ENCODE data around the gene MCOLN2. TPM values are rescaled to one million over a fixed set of nuclear protein-coding genes. Genes with fewer than 3 reads are reported as not detected.

The MCOLN2 gene
- total RNA-seq, 2 experiments from 2014 or later: 9.7 TPM

GRCh38 chr1:84919461-84919970 is 77.4 kb downstream of the MCOLN2 start:
- Histone ChIP-seq H3K27me3 (ENCODE audit: control insufficient read depth in 1 of 2, insufficient read depth in 2 of 2, low read length in 2 of 2) (no peaks in the 10 kb centered on the region), H3K36me3 (ENCODE audit: insufficient read depth, low read length) (no peaks in the 10 kb centered on the region), H3K4me1 (ENCODE audit: insufficient read depth, low read length) (no peaks in the 10 kb centered on the region), H3K9me3 (ENCODE audit: control insufficient read depth in 1 of 2, insufficient read depth in 1 of 2, low read length in 2 of 2) (no peaks in the 10 kb centered on the region), H3K27ac (ENCODE audit: low read depth in 1 of 2, low read length in 2 of 2) (no peak overlapping the region), H3K4me3 (ENCODE audit: low read length) (no peak overlapping the region)
- ChIA-PET POLR2A (no interaction called here), CTCF (no interaction called here)
- H3K27me3 Mint-ChIP-seq: peaks cover 6% of the 10 kb centered on the region
- intact Hi-C loops (cut with DNase I, micrococcal nuclease): no loop called here
- no peaks in the 10 kb centered on the region for H3K4me1 Mint-ChIP-seq (ENCODE audit: low read depth)
- no peak for DNase-seq
- TF ChIP-seq, protein P1, sequence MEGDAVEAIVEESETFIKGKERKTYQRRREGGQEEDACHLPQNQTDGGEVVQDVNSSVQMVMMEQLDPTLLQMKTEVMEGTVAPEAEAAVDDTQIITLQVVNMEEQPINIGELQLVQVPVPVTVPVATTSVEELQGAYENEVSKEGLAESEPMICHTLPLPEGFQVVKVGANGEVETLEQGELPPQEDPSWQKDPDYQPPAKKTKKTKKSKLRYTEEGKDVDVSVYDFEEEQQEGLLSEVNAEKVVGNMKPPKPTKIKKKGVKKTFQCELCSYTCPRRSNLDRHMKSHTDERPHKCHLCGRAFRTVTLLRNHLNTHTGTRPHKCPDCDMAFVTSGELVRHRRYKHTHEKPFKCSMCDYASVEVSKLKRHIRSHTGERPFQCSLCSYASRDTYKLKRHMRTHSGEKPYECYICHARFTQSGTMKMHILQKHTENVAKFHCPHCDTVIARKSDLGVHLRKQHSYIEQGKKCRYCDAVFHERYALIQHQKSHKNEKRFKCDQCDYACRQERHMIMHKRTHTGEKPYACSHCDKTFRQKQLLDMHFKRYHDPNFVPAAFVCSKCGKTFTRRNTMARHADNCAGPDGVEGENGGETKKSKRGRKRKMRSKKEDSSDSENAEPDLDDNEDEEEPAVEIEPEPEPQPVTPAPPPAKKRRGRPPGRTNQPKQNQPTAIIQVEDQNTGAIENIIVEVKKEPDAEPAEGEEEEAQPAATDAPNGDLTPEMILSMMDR (IDR thresholded peaks at IDR 0.05): no peak
- H3K4me3 Mint-ChIP-seq: no peak overlapping the region
- no peak overlapping the region for H3K27ac Mint-ChIP-seq
- H3K36me3 Mint-ChIP-seq (ENCODE audit: low read depth): no peaks in the 10 kb centered on the region
- ATAC-seq (ENCODE audit: poor library complexity): no peak
- no peaks in the 10 kb centered on the region for H3K9me3 Mint-ChIP-seq

DNA sequence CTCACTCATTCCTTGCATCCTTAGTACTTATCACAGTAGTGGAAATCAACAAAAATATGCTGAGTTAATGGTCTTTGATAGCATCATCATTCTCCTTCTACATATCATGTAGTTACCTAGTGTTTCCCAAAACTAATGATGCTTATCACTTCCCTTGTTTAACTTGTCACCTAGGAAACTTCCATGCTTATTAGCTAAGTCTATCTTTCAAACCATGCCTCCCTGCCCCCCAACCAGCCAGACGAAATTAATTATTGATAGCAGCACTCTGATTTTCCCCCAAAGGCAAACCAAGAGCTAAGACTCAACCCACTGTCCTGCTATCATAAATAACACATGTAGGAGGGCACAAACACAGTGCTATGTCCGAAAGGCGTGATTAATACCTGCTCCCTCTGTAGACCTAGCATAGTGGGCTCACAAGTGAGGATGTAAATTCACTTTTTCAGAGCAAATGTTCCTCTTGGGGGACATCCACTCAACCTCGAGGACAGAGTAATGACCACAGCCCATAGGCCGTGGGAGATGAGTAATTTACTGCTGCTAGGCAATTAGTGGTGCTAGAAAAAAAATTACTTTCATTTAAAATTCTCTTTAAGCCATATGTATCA is 78.1 kb downstream of the MCOLN2 start:
- intact Hi-C loops (cut with DNase I, micrococcal nuclease): no loop called here
- no peaks in the 10 kb centered on the region for H3K36me3 Mint-ChIP-seq (ENCODE audit: low read depth)
- H3K9me3 Mint-ChIP-seq: no peaks in the 10 kb centered on the region
- Histone ChIP-seq H3K4me3 (ENCODE audit: low read length) (no peak overlapping the region), H3K9me3 (ENCODE audit: control insufficient read depth in 1 of 2, insufficient read depth in 1 of 2, low read length in 2 of 2) (no peaks in the 10 kb centered on the region), H3K27ac (ENCODE audit: low read depth in 1 of 2, low read length in 2 of 2) (no peak overlapping the region), H3K4me1 (ENCODE audit: insufficient read depth, low read length) (no peaks in the 10 kb centered on the region), H3K27me3 (ENCODE audit: control insufficient read depth in 1 of 2, insufficient read depth in 2 of 2, low read length in 2 of 2) (no peaks in the 10 kb centered on the region), H3K36me3 (ENCODE audit: insufficient read depth, low read length) (no peaks in the 10 kb centered on the region)
- DNase-seq (no peak), ATAC-seq (ENCODE audit: poor library complexity) (no peak)
- CTCF ChIA-PET: no interaction called here
- H3K27me3 Mint-ChIP-seq: peaks cover 6% of the 10 kb centered on the region
- H3K4me1 Mint-ChIP-seq (ENCODE audit: low read depth): no peaks in the 10 kb centered on the region
- POLR2A ChIA-PET: no interaction called here
- H3K27ac Mint-ChIP-seq: no peak overlapping the region
- TF ChIP-seq, protein P1 (IDR thresholded peaks at IDR 0.05): no peak
- H3K4me3 Mint-ChIP-seq: no peak overlapping the region

DNA sequence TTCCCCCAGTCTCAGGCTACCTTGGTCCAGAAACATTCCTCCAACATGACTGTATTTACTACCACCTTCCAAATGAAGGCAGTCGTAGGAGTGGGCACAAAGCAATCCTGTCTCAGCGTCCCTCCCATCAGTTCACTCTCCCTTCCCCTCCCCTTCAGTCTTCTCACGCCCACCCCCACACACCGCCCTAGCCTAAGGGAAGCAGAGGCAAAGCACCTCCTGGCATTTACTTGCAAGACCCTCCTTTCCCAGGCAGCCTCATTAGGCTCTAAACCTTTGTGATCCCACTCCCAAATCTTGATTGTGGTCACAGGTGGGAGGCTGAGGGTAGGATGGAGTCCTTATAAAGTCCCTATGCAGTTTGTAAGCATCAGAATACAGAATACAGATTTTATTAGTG is 80.0 kb downstream of the MCOLN2 start:
- Mint-ChIP-seq H3K36me3 (ENCODE audit: low read depth) (no peaks in the 10 kb centered on the region), H3K4me3 (no peak overlapping the region), H3K4me1 (ENCODE audit: low read depth) (no peaks in the 10 kb centered on the region), H3K27me3 (peaks cover 6% of the 10 kb centered on the region), H3K9me3 (no peaks in the 10 kb centered on the region), H3K27ac (no peak overlapping the region)
- Histone ChIP-seq H3K36me3 (ENCODE audit: insufficient read depth, low read length) (no peaks in the 10 kb centered on the region), H3K9me3 (ENCODE audit: control insufficient read depth in 1 of 2, insufficient read depth in 1 of 2, low read length in 2 of 2) (no peaks in the 10 kb centered on the region), H3K27ac (ENCODE audit: low read depth in 1 of 2, low read length in 2 of 2) (no peak overlapping the region), H3K4me3 (ENCODE audit: low read length) (no peak overlapping the region), H3K27me3 (ENCODE audit: control insufficient read depth in 1 of 2, insufficient read depth in 2 of 2, low read length in 2 of 2) (no peaks in the 10 kb centered on the region), H3K4me1 (ENCODE audit: insufficient read depth, low read length) (no peaks in the 10 kb centered on the region)
- ATAC-seq (ENCODE audit: poor library complexity): no peak
- ChIA-PET CTCF (no interaction called here), POLR2A (no interaction called here)
- intact Hi-C loops (cut with DNase I, micrococcal nuclease): no loop called here
- DNase-seq: no peak
- TF ChIP-seq, protein P1 (IDR thresholded peaks at IDR 0.05): no peak

All from CD4-positive, alpha-beta T cell (primary cell).